HepG2 (cell line): ENCODE measurements around the gene ACAP3. TPM values are rescaled to one million over a fixed set of nuclear protein-coding genes. Genes with fewer than 3 reads are reported as not detected.

Experiments
- EEA1 ChIP-seq: sonication (generic); formaldehyde crosslinking; IDR thresholded peaks from 2 replicates; pipeline ENCODE4 v1.5.1; 2020; ENCODE audit warnings: mild to moderate bottlenecking, missing genetic modification reagents, borderline replicate concordance
- EZH2 ChIP-seq: conservative IDR thresholded peaks from 2 replicates; pipeline ENCODE4 v1.6.1; 2012; ENCODE audit warnings: mild to moderate bottlenecking, low read depth, low read length, moderate library complexity
- FOXC1 ChIP-seq: sonication (generic); formaldehyde crosslinking; IDR thresholded peaks from 2 replicates; pipeline ENCODE4 v1.8.0; 2022; ENCODE audit warnings: mild to moderate bottlenecking, missing genetic modification reagents, borderline replicate concordance
- KLF15 ChIP-seq: sonication (generic); formaldehyde crosslinking; IDR thresholded peaks from 2 replicates; pipeline ENCODE4 v1.8.1; 2023; ENCODE audit warnings: borderline replicate concordance, mild to moderate bottlenecking, inconsistent platforms, missing genetic modification reagents, mixed read lengths
- MXI1 ChIP-seq: IDR thresholded peaks from 3 replicates; pipeline ENCODE4 v1.6.1; 2012; ENCODE audit warnings: low read depth, low read length, inconsistent platforms, borderline replicate concordance
- POLR2A ChIP-seq, 2 experiments: IDR thresholded peaks; 2 replicates each; pipeline ENCODE4 v1.6.1; 2011; ENCODE audit warnings: low read depth in 2 of 2, low read length in 2 of 2, mild to moderate bottlenecking in 1 of 2, moderate library complexity in 1 of 2; ENCODE audit not compliant: insufficient read depth in 1 of 2
- SAP130 ChIP-seq: IDR thresholded peaks from 2 replicates; pipeline ENCODE4 v1.6.1; 2016; ENCODE audit warnings: low read depth
- TMF1 ChIP-seq: sonication (generic); formaldehyde crosslinking; IDR thresholded peaks from 2 replicates; pipeline ENCODE4 v1.8.1; 2022; ENCODE audit warnings: low read depth, missing genetic modification reagents
- YEATS4 ChIP-seq: sonication (generic); formaldehyde crosslinking; IDR thresholded peaks from 2 replicates; pipeline ENCODE4 v1.4.0; 2020; ENCODE audit warnings: missing genetic modification reagents, borderline replicate concordance
- ZC3H13 ChIP-seq: sonication (generic); formaldehyde crosslinking; IDR thresholded peaks from 2 replicates; pipeline ENCODE4 v1.8.1; 2023; ENCODE audit warnings: mild to moderate bottlenecking, missing genetic modification reagents, moderate library complexity
- ZNF777 ChIP-seq: sonication (generic); formaldehyde crosslinking; IDR thresholded peaks from 2 replicates; pipeline ENCODE4 v1.4.0; 2020; ENCODE audit warnings: missing genetic modification reagents
- polyA plus RNA-seq, 8 experiments: library from polyadenylated mRNA; depleted of rRNA in 3 of 8; stranded (reverse) in 7 of 8; unstranded in 1 of 8; fragments of >200 nt; fragmentation: Illumina TruSeq in 4 of 8; extraction: Trizol in 4 of 8; gene quantifications; 2 replicates each; pipeline versions ENCODE4 v1.2.1 to v1.2.3, GENCODE V29; 2011 to 2016; ENCODE audit warnings: low read depth in 4 of 8, missing spikeins in 1 of 8, mixed read lengths in 1 of 8; ENCODE audit not compliant: insufficient read depth in 1 of 8
- total RNA-seq, 5 experiments: library from RNA; depleted of rRNA; stranded (reverse); fragments of >200 nt; fragmentation: Illumina TruSeq; extraction: Trizol; gene quantifications; 2 replicates each; pipeline ENCODE4 v1.2.3, GENCODE V29; 2016; ENCODE audit warnings: low read depth in 1 of 5
- TF ChIP-seq, protein P1 (sequence below): sonication (generic); formaldehyde crosslinking; IDR thresholded peaks from 2 replicates; pipeline ENCODE4 v1.4.0; 2020; ENCODE audit warnings: missing genetic modification reagents
- TF ChIP-seq, protein P2 (sequence below): sonication (generic); formaldehyde crosslinking; IDR thresholded peaks from 2 replicates; pipeline ENCODE4 v1.4.0; 2020; ENCODE audit warnings: missing genetic modification reagents

Gene ACAP3
- total and polyA plus RNA-seq, 2 of the 13 experiments (the other 11 are each of a cell fraction or from before 2014, with no cell fraction given): 29.4 to 50.8 TPM

DNA sequence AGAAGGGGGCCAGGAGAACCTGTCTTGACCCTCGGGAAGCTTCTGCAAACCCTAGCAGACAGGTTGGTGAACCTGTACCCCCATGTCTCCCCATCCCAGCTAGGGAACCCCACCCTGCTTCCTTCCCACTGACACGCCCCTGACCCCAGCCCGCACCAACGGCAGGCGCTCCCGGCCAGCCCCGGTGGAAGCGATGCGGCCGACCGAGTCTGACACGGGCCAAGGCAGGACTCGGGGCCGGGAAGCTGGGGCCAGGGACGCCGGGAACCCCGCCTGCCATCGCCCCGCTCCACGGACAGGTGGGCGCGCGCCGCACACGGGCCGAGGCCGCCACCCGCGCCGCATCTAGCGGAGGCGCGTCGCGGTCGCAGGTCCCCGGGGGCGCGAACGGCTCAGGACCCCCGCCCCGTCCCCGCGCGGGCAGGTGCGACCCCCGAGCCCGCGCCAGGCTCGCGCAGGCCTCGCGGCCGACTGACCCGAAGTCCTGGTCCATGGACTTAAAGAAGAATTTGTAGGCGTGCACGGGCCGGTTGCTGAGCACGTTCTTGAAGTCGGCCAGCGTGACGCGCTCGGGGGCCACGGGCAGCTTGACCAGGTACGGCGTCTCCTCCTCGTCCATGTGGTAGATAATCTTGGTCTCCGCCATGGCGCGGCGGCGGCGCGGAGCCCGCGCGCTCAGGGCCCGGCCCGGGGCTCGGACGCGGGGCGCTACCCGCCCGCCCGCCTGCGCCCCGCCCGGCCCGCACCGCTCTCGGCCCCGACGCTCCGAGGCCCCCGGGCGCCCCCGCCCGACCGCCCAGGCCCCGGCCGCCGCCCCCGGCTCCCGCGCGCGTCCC, 40.9 kb upstream of the ACAP3 start (continued):
- TF ChIP-seq, protein P1, sequence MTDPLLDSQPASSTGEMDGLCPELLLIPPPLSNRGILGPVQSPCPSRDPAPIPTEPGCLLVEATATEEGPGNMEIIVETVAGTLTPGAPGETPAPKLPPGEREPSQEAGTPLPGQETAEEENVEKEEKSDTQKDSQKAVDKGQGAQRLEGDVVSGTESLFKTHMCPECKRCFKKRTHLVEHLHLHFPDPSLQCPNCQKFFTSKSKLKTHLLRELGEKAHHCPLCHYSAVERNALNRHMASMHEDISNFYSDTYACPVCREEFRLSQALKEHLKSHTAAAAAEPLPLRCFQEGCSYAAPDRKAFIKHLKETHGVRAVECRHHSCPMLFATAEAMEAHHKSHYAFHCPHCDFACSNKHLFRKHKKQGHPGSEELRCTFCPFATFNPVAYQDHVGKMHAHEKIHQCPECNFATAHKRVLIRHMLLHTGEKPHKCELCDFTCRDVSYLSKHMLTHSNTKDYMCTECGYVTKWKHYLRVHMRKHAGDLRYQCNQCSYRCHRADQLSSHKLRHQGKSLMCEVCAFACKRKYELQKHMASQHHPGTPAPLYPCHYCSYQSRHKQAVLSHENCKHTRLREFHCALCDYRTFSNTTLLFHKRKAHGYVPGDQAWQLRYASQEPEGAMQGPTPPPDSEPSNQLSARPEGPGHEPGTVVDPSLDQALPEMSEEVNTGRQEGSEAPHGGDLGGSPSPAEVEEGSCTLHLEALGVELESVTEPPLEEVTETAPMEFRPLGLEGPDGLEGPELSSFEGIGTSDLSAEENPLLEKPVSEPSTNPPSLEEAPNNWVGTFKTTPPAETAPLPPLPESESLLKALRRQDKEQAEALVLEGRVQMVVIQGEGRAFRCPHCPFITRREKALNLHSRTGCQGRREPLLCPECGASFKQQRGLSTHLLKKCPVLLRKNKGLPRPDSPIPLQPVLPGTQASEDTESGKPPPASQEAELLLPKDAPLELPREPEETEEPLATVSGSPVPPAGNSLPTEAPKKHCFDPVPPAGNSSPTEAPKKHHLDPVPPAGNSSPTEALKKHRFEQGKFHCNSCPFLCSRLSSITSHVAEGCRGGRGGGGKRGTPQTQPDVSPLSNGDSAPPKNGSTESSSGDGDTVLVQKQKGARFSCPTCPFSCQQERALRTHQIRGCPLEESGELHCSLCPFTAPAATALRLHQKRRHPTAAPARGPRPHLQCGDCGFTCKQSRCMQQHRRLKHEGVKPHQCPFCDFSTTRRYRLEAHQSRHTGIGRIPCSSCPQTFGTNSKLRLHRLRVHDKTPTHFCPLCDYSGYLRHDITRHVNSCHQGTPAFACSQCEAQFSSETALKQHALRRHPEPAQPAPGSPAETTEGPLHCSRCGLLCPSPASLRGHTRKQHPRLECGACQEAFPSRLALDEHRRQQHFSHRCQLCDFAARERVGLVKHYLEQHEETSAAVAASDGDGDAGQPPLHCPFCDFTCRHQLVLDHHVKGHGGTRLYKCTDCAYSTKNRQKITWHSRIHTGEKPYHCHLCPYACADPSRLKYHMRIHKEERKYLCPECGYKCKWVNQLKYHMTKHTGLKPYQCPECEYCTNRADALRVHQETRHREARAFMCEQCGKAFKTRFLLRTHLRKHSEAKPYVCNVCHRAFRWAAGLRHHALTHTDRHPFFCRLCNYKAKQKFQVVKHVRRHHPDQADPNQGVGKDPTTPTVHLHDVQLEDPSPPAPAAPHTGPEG (CRISPR knock-in tag): 0 out of 2 replicates have a peak, but pooled peaks have one; percentile 65
- TF ChIP-seq, protein P2, sequence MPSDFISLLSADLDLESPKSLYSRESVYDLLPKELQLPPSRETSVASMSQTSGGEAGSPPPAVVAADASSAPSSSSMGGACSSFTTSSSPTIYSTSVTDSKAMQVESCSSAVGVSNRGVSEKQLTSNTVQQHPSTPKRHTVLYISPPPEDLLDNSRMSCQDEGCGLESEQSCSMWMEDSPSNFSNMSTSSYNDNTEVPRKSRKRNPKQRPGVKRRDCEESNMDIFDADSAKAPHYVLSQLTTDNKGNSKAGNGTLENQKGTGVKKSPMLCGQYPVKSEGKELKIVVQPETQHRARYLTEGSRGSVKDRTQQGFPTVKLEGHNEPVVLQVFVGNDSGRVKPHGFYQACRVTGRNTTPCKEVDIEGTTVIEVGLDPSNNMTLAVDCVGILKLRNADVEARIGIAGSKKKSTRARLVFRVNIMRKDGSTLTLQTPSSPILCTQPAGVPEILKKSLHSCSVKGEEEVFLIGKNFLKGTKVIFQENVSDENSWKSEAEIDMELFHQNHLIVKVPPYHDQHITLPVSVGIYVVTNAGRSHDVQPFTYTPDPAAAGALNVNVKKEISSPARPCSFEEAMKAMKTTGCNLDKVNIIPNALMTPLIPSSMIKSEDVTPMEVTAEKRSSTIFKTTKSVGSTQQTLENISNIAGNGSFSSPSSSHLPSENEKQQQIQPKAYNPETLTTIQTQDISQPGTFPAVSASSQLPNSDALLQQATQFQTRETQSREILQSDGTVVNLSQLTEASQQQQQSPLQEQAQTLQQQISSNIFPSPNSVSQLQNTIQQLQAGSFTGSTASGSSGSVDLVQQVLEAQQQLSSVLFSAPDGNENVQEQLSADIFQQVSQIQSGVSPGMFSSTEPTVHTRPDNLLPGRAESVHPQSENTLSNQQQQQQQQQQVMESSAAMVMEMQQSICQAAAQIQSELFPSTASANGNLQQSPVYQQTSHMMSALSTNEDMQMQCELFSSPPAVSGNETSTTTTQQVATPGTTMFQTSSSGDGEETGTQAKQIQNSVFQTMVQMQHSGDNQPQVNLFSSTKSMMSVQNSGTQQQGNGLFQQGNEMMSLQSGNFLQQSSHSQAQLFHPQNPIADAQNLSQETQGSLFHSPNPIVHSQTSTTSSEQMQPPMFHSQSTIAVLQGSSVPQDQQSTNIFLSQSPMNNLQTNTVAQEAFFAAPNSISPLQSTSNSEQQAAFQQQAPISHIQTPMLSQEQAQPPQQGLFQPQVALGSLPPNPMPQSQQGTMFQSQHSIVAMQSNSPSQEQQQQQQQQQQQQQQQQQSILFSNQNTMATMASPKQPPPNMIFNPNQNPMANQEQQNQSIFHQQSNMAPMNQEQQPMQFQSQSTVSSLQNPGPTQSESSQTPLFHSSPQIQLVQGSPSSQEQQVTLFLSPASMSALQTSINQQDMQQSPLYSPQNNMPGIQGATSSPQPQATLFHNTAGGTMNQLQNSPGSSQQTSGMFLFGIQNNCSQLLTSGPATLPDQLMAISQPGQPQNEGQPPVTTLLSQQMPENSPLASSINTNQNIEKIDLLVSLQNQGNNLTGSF (CRISPR knock-in tag): 0 out of 2 replicates have a peak, but pooled peaks have one; percentile 17
- 0 out of 2 replicates have a peak, but pooled peaks have one; percentile 30 for TF ChIP-seq KLF15 (CRISPR knock-in tag)
- peak; percentile 30; the same call in 1 of the 2 replicates for TF ChIP-seq YEATS4 (CRISPR knock-in tag)
- TF ChIP-seq SAP130 (CRISPR knock-in tag): peak; percentile 31; the same call in 1 of the 2 replicates
- peak; percentile 7; the same call in 1 of the 3 replicates for TF ChIP-seq MXI1
- peak; percentile 54; the same call in 1 of the 2 replicates for TF ChIP-seq ZNF777 (CRISPR knock-in tag)
- TF ChIP-seq ZC3H13 (CRISPR knock-in tag): 0 out of 2 replicates have a peak, but pooled peaks have one; percentile 56
- TF ChIP-seq EZH2: no peak
- TF ChIP-seq POLR2A (IDR thresholded peaks at IDR 0.05; ENCODE audit: insufficient read depth in 1 of 2, low read depth in 2 of 2, low read length in 2 of 2): 0 out of 4 replicates have a peak, but pooled peaks of 1 of the 2 experiments have one; percentile 17
- 0 out of 2 replicates have a peak, but pooled peaks have one; percentile 34 for TF ChIP-seq TMF1 (CRISPR knock-in tag)
- TF ChIP-seq FOXC1 (CRISPR knock-in tag): 0 out of 2 replicates have a peak, but pooled peaks have one; percentile 9
- TF ChIP-seq EEA1 (CRISPR knock-in tag): peak; percentile 20; the same call in 1 of the 2 replicates
